Activated CD4-positive, alpha-beta T cell treated with anti-CD3 and anti-CD28 coated beads for 36 hours (primary cell): ENCODE data around the gene TRAF3IP1. TPM values are rescaled to one million over a fixed set of nuclear protein-coding genes. Genes with fewer than 3 reads are reported as not detected.

Experiments
- ATAC-seq: fragments of 200-7000 bp; cut with Tn5 transposase; one replicate; pipeline ENCODE4 v1.10.0; 2021; ENCODE audit warnings: mild to moderate bottlenecking, moderate library complexity
- CTCF ChIA-PET: fragments of 350-600 bp; sonication (Branson Sonifier 250); formaldehyde crosslinking; loops from one replicate; lab custom pipeline; 2021; ENCODE audit warnings: antibody characterized with exemption; lab: Charles Lee
- POLR2A ChIA-PET: fragments of 350-600 bp; sonication (Branson Sonifier 250); formaldehyde crosslinking; loops from one replicate; lab custom pipeline; 2021; ENCODE audit warnings: antibody characterized with exemption, inconsistent platforms; lab: Charles Lee
- DNase-seq: peaks from one replicate; pipeline ENCODE4 v3.0.0-alpha.2; 2020
- H3K27ac Mint-ChIP-seq: one replicate; pipeline ENCODE4 v1.8.0; 2021; ENCODE audit warnings: mixed read lengths
- H3K27me3 Mint-ChIP-seq: one replicate; pipeline ENCODE4 v1.8.0; 2021; ENCODE audit warnings: mixed read lengths
- H3K36me3 Mint-ChIP-seq: one replicate; pipeline ENCODE4 v1.8.0; 2021; ENCODE audit warnings: low read depth, mixed read lengths
- H3K4me1 Mint-ChIP-seq: one replicate; pipeline ENCODE4 v1.8.0; 2021; ENCODE audit warnings: mixed read lengths
- H3K4me3 Mint-ChIP-seq: one replicate; pipeline ENCODE4 v1.8.0; 2021; ENCODE audit warnings: mild to moderate bottlenecking, moderate library complexity, mixed read lengths
- H3K9me3 Mint-ChIP-seq: one replicate; pipeline ENCODE4 v1.8.0; 2021; ENCODE audit warnings: low read depth, mixed read lengths
- intact Hi-C, 2 experiments: fragments of 100-400 bp; cut with DNase I in 1 of 2; cut with micrococcal nuclease in 1 of 2; formaldehyde crosslinking; loops; one replicate each; pipeline versions ENCODE4 v1.14.2 to v1.15.1; 2022 to 2024; cut with DNase I, micrococcal nuclease
- total RNA-seq, 2 experiments: library from RNA; stranded (reverse); gene quantifications; one replicate each; pipeline ENCODE4 v1.2.3, GENCODE V29; 2021

TRAF3IP1 gene
- total RNA-seq, 2 experiments from 2014 or later, result 8.5 to 9.8 TPM

DNA sequence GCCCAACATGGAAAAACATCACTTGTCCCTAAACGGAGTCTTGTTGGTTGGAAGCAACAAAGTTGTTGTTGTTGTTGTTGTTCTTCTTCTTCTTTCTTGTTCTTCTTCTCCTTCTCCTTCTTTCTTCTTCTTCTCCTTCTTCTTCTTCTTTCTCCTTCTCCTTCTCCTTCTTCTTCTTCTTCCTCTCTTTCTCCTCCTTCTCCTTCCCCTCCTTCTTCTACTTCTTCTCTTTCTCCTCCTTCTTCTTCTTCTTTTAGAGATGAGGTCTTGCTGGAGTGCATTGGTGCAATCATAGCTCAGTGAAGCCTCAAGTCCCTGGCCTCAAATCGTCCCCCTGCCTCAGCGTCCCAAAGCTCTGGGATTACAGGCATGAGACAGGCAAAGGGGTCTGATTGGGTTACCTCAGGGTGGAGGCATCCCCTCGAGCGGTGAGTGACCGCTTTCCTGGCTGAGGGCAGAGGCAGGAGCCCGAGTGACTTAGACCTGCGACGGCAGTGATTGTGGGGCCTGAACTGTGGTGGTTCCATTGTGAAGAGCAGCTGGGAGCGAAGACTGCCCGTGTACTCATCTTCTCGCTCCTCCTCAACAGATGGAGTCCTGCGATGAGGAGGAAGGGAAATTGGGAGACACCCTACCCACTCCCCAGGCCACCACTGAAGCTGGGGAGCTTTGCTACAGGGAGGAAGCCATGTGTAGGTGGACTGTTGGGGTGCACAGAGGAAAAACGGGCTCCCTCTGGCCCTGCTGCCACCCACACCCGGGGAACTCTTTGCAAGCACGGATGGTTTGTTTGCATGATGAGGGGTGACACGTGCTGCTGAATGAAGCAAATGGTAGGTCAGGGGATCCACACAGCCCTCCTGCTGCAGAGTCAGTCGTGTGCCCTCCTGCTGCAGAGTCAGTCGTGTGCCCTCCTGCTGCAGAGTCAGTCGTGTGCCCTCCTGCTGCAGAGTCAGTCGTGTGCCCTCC, 24.9 kb upstream of the TRAF3IP1 start:
- CTCF ChIA-PET, result no interaction called here
- no peaks in the 10 kb centered on the region for H3K4me1 Mint-ChIP-seq
- DNase-seq, result no peak

GRCh38 chr2:238296638-238297457, 23.5 kb upstream of the TRAF3IP1 start:
- intact Hi-C loops, result no loop called here
- DNase-seq (no peak), ATAC-seq (no peak)
- H3K27ac Mint-ChIP-seq, result no peak overlapping the region
- H3K36me3 Mint-ChIP-seq, result no peaks in the 10 kb centered on the region
- no peak overlapping the region for H3K4me3 Mint-ChIP-seq
- POLR2A ChIA-PET, result no interaction called here
- CTCF ChIA-PET, result interaction anchor here (0.5 kb wide), 1 partner anchor 18 kb away, joined by 3 read pairs; no protein-coding TSS in a partner anchor
- no peaks in the 10 kb centered on the region for H3K4me1 Mint-ChIP-seq
- H3K27me3 Mint-ChIP-seq, result no peaks in the 10 kb centered on the region
- H3K9me3 Mint-ChIP-seq, result no peaks in the 10 kb centered on the region

More for the DNA sequence above, 24.9 kb upstream of the TRAF3IP1 start:
- POLR2A ChIA-PET, result interaction anchor here (0.9 kb wide), 1 partner anchor 234 kb away, joined by 3 read pairs; the partner anchor contains the start of gene SCLY
- intact Hi-C loops, result no loop called here
- H3K4me3 Mint-ChIP-seq, result no peak overlapping the region
- H3K36me3 Mint-ChIP-seq, result no peaks in the 10 kb centered on the region
- H3K9me3 Mint-ChIP-seq, result no peaks in the 10 kb centered on the region
- ATAC-seq, result no peak
- no peak overlapping the region for H3K27ac Mint-ChIP-seq
- no peaks in the 10 kb centered on the region for H3K27me3 Mint-ChIP-seq

- H3K27ac Mint-ChIP-seq, result no peak overlapping the region
- ATAC-seq (no peak), DNase-seq (no peak)
- intact Hi-C loops, result no loop called here
- ChIA-PET CTCF (interaction anchor here (0.6 to 1.0 kb wide), 3 partner anchors 8 to 1772 kb away, joined by 3 to 4 read pairs (median 3); no protein-coding TSS in a partner anchor), POLR2A (no interaction called here)
- no peaks in the 10 kb centered on the region for H3K36me3 Mint-ChIP-seq
- no peaks in the 10 kb centered on the region for H3K4me1 Mint-ChIP-seq
- no peaks in the 10 kb centered on the region for H3K9me3 Mint-ChIP-seq
- no peak overlapping the region for H3K4me3 Mint-ChIP-seq
- no peaks in the 10 kb centered on the region for H3K27me3 Mint-ChIP-seq
Observed at GRCh38 chr2:238299803-238300202, 20.5 kb upstream of the TRAF3IP1 start.

DNA sequence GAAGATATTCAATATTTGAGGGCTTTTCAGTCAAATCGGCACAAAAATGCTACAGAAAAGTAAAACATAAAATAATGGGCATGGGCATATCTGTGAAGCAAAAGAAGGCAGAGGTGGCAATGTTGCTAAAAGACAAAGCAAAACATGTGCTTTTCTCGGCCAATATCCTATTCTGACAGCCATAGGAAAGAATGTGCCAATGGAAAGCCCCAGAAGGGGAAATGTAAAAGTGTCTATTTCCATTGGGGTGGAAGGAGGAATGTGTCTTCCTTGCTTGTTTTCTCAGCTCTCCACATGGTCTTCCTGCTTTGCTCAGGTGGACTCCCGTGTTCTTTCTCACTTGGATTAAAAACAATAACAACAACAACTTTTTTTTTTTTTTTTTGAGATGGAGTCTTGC, 18.2 kb upstream of the TRAF3IP1 start:
- POLR2A ChIA-PET, result interaction anchor here (0.6 kb wide), 1 partner anchor 8 kb away, joined by 3 read pairs; no protein-coding TSS in a partner anchor
- Mint-ChIP-seq H3K4me3 (no peak overlapping the region), H3K27ac (no peak overlapping the region), H3K4me1 (no peaks in the 10 kb centered on the region), H3K9me3 (no peaks in the 10 kb centered on the region), H3K36me3 (no peaks in the 10 kb centered on the region), H3K27me3 (no peaks in the 10 kb centered on the region)
- ATAC-seq (no peak), DNase-seq (no peak)
- CTCF ChIA-PET, result no interaction called here
- intact Hi-C loops, result no loop called here

- intact Hi-C loops, result no loop called here
- H3K9me3 Mint-ChIP-seq, result no peaks in the 10 kb centered on the region
- no peaks in the 10 kb centered on the region for H3K36me3 Mint-ChIP-seq
- no peak overlapping the region for H3K27ac Mint-ChIP-seq
- ChIA-PET CTCF (interaction anchor here (0.6 kb wide), 2 partner anchors 704 to 862 kb away, joined by 3 read pairs; no protein-coding TSS in a partner anchor), POLR2A (interaction anchor here (0.6 kb wide), 1 partner anchor 8 kb away, joined by 3 read pairs; no protein-coding TSS in a partner anchor)
- H3K4me1 Mint-ChIP-seq, result no peaks in the 10 kb centered on the region
- H3K27me3 Mint-ChIP-seq, result no peaks in the 10 kb centered on the region
- DNase-seq (no peak), ATAC-seq (no peak)
- no peak overlapping the region for H3K4me3 Mint-ChIP-seq
Observed at GRCh38 chr2:238302751-238303150, 17.6 kb upstream of the TRAF3IP1 start.

- intact Hi-C loops, result no loop called here
- no peak for DNase-seq
- no peak for ATAC-seq
- no peak overlapping the region for H3K4me3 Mint-ChIP-seq
- CTCF ChIA-PET, result interaction anchor here (1.1 kb wide), 1 partner anchor 15 kb away, joined by 3 read pairs; no protein-coding TSS in a partner anchor
- no peaks in the 10 kb centered on the region for H3K27me3 Mint-ChIP-seq
- H3K27ac Mint-ChIP-seq, result no peak overlapping the region
- H3K9me3 Mint-ChIP-seq, result no peaks in the 10 kb centered on the region
- H3K4me1 Mint-ChIP-seq, result no peaks in the 10 kb centered on the region
- no peaks in the 10 kb centered on the region for H3K36me3 Mint-ChIP-seq
- POLR2A ChIA-PET, result no interaction called here
Observed at GRCh38 chr2:238304116-238304515, 16.2 kb upstream of the TRAF3IP1 start.

- ATAC-seq (no peak), DNase-seq (no peak)
- ChIA-PET POLR2A (no interaction called here), CTCF (interaction anchor here (0.6 kb wide), 1 partner anchor 34 kb away, joined by 3 read pairs; no protein-coding TSS in a partner anchor)
- H3K27me3 Mint-ChIP-seq, result no peaks in the 10 kb centered on the region
- intact Hi-C loops, result no loop called here
- no peaks in the 10 kb centered on the region for H3K9me3 Mint-ChIP-seq
- no peak overlapping the region for H3K27ac Mint-ChIP-seq
- no peak overlapping the region for H3K4me3 Mint-ChIP-seq
- H3K36me3 Mint-ChIP-seq, result no peaks in the 10 kb centered on the region
- H3K4me1 Mint-ChIP-seq, result no peaks in the 10 kb centered on the region
Observed at GRCh38 chr2:238305092-238305862, 15.0 kb upstream of the TRAF3IP1 start.

GRCh38 chr2:238305965-238306671, 14.2 kb upstream of the TRAF3IP1 start:
- Mint-ChIP-seq H3K9me3 (no peaks in the 10 kb centered on the region), H3K27me3 (no peaks in the 10 kb centered on the region), H3K27ac (no peak overlapping the region), H3K4me1 (no peaks in the 10 kb centered on the region), H3K36me3 (no peaks in the 10 kb centered on the region), H3K4me3 (no peak overlapping the region)
- POLR2A ChIA-PET, result no interaction called here
- ATAC-seq (no peak), DNase-seq (no peak)
- CTCF ChIA-PET, result no interaction called here
- intact Hi-C loops, result no loop called here

GRCh38 chr2:238306672-238306998, 13.7 kb upstream of the TRAF3IP1 start:
- no peaks in the 10 kb centered on the region for H3K9me3 Mint-ChIP-seq
- DNase-seq (no peak), ATAC-seq (no peak)
- H3K27me3 Mint-ChIP-seq, result no peaks in the 10 kb centered on the region
- ChIA-PET CTCF (no interaction called here), POLR2A (no interaction called here)
- no peaks in the 10 kb centered on the region for H3K4me1 Mint-ChIP-seq
- H3K36me3 Mint-ChIP-seq, result no peaks in the 10 kb centered on the region
- H3K4me3 Mint-ChIP-seq, result no peak overlapping the region
- H3K27ac Mint-ChIP-seq, result no peak overlapping the region
- intact Hi-C loops, result no loop called here

- no peak for ATAC-seq
- CTCF ChIA-PET, result interaction anchor here (0.6 to 1.1 kb wide), 2 partner anchors 45 to 49 kb away, joined by 3 read pairs; no protein-coding TSS in a partner anchor
Observed at GRCh38 chr2:238308177-238308576, 12.1 kb upstream of the TRAF3IP1 start.

More at GRCh38 chr2:238308177-238308576, 12.1 kb upstream of the TRAF3IP1 start:
- Mint-ChIP-seq H3K27me3 (no peaks in the 10 kb centered on the region), H3K4me3 (no peak overlapping the region), H3K27ac (no peak overlapping the region), H3K4me1 (no peaks in the 10 kb centered on the region), H3K9me3 (no peaks in the 10 kb centered on the region), H3K36me3 (no peaks in the 10 kb centered on the region)
- intact Hi-C loops, result no loop called here
- DNase-seq, result no peak
- POLR2A ChIA-PET, result no interaction called here
